Stimulated activated CD8-positive, alpha-beta memory T cell treated with anti-CD3 and anti-CD28 coated beads, Interleukin-15, amount 100 ng/mL, for 4 hours (primary cell): Measurements from ENCODE around the gene HBS1L.

ENCODE experiments used
- DNase-seq, 2 donors: peaks; one replicate each; pipeline ENCODE4 v3.0.0-alpha.2; 2020; ENCODE audit warnings: low read depth in 2 of 2

The HBS1L gene

DNA sequence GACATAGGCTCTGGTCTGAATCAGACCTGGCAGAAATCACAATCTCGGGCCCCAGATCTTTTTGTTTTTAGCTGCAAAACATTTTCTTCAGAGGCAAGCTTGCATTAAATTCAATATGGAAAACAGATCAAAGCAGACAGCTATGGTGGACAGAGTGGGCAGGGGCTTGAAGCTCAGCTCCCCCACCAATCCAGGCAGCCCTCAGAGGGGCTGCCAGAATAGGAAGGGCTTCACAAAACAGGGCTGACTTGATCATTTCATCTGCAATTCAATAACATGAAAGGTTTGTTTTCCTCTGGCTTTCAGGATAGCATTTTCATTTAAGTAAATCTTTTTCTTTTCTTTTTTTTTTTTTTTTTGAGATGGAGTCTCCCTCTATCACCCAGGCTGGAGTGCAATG is 55.5 kb downstream of the HBS1L start:
- DNase-seq, result no peak

DNA sequence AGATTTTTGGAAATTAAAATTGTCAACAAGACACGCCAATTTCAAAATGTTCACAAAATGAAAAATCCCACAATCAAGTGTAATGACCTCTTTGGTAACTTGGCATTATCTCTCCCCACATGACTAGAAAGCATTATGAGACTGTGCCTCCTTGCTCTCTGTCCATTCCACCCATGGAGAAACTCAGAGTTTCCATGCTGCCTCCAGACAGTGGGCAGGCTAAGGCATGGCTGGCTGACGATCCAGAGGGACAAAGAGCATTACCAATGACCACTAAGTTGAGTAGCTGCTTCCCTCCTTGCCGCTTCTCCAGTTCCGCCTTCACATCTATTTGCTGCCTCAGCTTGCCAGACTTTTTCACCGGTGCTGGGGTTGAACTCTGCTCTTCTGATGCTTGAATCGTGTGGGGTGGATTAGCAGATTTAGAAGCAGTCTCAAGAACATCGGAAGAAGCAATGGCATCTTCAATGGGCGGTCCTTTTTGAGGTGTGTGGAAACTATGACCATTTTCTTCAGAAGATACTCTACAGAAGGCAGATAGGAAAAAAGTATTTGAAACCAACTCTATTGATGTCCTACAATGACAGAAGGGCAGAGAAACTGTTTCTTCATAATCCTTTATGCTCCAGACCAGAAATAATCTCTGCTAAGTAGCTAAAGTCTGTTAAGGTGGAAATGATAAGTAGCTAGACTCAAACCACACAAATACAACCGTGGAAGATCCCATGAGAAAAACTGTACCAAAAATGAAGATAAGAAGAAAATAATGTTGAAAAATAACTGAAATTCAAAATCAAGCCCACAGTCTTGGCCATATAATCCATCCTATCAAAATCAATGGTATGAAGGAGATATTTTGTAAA is 57.3 kb downstream of the HBS1L start:
- no peak for DNase-seq

DNA sequence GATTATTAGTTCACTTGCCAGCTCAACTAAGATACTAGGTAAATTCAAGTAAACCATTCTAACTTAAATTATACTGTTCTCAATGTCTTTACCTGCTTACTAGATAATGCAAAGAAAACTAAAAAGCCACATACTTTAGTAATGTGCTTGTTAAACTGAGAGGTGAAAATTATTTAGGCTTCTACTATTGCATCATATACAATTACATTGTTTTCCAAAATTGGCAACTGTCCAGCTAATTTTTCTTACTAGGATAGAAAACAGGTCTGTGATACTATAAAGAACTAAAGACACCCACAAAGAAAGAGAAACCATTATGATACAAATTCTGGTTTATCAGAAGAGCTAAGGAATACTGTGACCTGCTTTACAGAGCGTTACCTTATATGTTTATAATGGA is 59.1 kb downstream of the HBS1L start:
- DNase-seq, result no peak

DNA sequence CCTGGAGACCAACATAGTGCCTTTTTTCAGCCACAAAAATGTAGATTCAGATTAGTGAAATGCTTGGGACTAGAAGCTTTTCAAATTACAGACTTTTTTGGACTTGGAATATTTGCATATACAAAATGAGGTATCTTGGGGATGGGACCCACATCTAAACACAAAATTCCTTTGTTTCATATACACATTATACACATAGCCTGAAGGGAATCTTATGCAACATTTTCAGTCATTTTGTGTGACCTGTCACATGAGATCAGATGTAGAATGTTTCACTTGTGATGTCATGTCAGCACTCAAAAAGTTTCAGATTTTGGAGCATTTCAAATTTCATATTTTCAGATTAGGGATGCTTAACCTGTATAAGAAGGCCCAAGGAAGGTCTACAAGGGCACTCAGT is 60.2 kb downstream of the HBS1L start:
- no peak for DNase-seq

DNA sequence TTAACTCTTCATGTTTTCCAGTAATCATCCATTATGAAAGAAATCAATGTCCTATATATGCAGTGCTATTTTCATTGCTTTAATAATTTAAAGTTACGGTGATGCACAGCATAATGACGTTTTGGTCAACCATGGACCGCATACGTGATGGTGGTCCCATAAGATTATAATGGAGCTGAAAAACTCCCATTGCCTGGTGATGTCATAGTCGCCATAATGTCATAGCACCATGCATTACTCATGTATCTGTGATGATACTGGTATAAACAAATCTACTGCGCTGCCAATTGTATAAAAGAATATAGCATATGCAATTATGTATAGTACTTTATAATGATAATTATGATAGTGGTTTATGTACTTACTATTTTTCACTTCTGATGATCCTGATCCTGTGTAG is 62.5 kb downstream of the HBS1L start:
- DNase-seq, result no peak

DNA sequence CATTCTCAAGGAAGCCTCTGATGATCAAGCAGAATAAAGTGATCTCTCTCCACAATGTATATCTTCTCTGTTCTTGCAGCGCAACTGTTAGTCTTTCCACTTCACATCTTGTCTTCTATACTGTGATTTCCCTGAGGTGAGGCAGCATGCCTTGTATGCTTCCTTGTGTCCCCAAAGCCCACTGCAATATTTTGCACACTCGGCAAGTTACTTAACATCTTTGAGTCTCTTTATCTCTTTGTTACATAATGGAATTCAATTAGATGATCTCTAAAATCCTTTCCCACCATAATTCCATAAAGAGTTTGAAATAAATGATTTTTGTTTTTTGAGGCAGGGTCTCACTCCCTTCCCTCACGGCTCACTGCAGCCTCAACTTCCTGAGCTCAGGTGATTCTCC is 64.4 kb downstream of the HBS1L start:
- no peak for DNase-seq

DNA sequence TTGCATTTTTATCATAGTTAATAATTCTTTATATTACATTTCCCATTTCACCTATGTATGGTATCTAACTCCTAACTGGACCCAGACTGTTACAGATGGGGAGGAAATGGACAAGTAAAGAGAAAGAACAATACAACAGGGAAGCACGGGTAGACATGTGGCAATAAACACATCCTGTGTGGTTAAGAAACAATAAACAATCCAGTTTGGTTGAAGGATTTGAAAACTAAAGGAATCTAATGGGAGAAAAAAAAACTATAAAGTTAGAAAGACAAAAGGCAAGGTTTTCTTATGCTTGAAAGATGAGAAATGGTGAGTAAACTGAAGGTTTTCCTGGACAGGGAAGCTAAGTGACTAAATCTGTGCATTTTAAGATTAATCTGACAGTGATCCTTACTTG is 69.8 kb downstream of the HBS1L start:
- no peak for DNase-seq

DNA sequence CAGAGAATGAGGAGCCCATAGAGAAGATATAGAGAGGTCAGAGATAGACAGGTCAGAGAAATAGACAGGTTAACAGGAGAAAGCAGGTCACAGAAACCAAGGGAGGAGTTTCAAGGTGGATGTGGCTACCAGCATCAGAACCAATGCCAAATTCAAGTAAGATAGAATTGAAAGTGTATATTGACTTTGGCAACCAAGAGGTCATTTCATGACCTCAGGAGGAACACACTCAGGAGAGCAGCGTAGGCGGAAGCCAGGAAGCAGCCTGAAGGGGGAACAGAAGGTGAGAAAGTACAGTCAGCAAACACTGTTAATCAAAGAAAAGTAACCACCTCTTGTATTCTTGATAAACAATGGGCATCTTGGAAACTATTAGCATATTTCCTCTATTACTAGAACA is 70.8 kb downstream of the HBS1L start:
- no peak for DNase-seq

DNA sequence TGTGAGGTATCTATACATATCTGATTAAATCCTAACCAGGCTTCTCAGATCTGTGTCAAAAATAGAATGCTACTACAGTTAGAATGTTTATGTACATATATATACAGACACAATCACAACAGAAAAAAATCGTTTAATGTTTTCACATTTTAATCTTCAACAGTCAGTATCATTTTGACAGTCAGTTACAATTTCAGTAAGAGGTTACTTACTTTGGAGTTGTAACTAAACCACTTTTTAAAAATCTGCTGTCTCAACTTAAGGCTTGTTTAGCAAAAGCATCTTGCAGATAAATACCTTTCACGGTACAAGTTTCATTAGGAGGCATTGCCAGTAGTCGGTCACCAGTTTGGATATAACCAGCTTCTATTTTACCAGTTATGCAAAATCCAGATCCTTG is 72.5 kb downstream of the HBS1L start:
- no peak for DNase-seq

DNA sequence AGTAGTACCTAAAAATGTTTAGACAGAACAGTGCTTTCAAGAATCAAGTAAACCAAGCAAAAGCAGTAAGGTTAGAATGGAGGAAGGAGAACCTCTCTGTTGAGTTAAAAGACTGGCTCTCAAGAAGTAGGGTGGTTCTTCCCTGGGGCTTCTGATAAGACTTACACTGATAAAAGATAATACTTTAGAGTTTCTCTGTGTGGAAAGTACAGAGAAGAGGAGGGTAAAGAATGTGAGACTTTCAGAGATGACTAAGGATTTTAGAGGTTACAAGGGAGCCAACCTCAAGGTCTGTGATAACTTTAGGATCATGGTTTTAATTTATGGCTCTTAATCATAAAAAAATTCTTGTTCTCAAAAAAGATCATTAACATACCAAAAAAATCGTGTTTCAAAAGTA is 73.8 kb downstream of the HBS1L start:
- DNase-seq, result no peak

DNA sequence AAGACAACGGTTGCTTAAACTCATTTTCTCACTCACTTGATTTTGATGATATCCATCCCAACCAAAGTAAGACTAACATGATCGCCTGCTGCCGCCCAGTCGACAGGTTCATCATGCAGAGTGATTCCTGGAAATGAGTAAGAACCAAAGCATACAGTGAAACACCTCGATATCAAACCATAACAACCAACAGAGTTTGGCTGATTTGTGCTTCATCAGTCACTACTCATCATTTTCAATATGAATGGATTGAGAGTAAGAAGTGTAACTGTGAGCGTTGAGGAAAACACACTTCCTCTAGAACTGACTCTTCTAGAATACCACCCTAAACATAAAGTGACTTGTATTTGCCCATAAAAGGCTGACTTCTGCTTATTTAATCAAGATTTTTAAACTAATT is 75.5 kb downstream of the HBS1L start:
- DNase-seq, result no peak

DNA sequence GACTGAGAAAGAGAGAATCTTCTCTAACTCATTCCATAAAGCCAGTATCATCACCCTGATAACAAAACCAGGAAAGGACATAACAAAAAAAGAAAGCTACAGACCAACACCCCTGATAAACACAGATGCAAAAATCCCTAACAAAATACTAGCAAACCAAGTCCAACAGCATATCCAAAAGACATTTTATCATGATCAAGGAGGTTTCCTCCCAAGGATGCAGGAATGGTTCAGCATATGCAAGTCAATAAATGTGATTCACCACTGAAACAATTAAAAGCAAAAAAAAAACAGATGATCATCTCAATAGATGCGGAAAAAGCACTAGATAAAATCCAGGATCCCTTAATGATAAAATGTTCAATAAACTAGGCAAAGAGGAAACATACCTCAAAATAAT is 80.3 kb downstream of the HBS1L start:
- no peak for DNase-seq

DNA sequence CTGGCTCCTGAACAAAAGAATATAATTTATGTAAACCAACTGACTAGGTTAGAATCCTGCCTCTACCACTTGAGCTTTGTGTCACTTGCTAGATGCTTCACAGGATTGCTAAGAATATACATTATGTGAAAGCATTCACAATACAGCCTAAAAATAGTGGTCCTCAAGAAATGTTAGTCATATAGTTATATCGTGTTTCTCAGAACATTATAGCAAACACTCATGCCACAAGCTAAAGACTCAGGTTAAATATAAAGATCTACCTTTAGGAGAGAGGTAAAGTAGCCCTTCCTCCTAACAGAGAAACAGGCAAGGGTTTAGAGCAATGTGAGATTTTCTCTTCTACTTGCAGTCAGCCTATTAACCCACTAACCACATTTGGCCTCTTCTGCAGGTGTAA is 86.9 kb downstream of the HBS1L start:
- DNase-seq, result no peak

DNA sequence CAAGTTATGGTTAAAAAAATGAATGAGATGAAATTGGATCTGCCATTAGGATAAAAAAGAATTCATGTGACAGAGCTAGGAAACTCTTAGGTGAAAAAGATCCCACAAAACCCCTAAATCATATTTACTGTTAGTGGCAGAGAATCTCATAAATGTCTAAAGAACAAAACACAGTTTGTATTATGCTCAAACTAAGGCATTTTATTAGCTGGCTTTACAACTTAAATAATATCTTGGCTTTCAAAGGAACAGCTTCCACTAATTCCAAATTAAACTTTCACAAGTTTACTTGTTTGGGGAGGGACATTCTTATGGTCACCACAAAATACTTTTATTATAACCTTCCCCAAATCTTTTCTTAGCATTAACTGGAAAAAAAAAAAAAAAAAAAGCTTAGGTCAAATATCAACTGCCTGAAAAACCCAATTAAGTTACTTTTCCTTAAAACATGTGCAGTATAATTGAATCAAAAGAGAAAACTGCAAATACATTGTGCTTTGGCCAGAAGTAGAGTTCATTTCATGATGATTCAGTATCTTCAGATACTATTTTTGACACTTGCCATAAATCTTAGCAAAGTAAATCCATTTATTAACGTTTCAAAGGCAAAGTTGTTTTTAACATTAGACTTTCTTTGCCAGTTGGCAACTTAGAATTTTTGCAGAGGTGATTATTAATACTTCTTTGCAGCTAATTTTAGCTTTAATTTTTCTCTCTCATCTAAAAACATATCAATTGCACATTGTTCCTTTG is 90.0 kb downstream of the HBS1L start:
- DNase-seq, result no peak

DNA sequence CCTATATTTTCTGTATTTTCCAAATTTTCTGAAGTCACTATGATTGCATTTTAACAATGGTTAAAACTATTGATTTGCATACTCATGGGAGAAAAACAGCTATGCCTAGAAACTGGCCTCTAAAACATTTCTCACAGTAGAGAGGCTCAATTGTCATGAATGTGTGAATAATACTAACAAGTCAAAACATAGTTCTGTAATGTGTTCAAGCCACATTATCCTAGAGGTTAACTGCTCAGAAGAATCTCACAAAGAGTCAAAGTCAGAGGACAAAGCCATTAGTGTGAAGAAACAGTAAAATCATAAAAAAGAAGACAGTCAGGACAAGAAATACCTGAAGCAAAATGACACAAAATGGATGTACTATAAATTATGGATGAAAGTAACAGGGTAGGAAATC is 92.2 kb downstream of the HBS1L start:
- no peak for DNase-seq

DNA sequence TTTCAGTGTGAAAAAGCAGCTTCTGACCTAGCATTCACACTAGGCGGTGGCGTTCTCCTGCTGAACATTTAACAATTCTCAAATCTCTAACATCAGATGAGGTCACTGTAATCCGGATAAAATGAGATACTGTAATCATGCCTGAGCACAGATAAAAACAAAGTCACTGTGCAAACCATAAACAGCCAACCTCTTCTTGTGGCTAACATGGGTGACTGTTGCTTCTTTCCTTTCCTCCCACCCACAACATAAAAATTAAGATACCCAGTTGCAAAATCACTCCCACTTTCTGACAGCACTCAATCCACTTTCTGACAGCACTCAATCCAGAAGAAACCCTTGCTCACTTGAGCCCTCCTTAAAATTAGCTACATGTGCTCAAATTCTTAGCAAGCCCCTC is 93.3 kb downstream of the HBS1L start:
- no peak for DNase-seq

DNA sequence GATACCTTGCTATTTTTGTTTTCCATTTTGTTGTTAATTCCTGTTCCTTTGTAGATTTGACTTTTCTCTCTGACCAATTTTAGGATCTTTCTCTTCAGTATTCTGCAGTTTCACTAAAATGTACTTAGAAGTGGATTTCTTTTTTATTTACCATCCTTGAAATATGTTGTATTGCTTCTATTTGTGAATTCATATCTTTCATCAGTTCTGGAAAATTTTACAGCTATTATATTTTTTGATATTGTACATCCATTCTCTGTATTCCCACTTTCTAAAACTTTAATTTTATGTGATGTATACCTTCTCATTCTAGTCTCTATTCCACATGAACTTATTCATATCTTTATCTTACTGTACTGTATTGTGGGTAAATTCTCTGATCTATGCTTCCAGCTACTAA is 95.0 kb downstream of the HBS1L start:
- no peak for DNase-seq

DNA sequence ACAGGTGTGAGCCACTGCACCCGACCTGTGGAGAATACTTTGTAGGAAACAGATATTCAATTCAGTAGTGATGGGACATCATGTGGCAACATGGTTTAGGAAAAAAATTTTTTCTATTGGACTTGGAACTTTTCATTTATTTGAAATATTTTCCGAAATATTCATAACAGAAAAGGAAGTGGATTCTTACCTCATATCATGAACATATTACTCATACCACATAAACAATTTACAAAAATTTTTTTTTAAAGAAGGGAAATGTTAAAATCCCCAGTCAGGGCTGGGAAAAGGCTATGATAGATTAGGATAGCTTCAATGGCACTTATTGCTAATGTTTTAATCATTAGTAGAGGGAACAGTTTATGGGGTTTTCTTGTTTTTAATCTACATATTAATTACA is 97.9 kb downstream of the HBS1L start:
- DNase-seq, result no peak

DNA sequence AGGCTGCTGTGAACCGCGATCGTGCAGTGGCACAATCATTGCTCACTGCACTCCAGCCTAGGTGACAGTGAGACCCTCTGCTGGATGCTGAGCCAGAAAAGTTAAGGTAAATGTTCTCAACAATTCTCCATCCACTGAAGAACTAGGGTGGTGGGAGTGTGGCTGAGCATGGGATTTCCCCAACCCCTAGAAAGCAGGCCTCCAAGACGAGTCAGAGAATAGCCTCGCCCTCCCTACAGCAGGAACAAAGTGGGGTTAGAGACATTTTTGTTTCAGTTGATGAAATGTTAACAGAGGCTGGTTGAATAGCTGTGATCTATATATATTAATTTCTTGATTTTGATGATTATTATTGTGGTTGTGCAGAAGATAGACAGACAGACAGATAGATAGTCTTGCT is 98.6 kb downstream of the HBS1L start:
- no peak for DNase-seq

DNA sequence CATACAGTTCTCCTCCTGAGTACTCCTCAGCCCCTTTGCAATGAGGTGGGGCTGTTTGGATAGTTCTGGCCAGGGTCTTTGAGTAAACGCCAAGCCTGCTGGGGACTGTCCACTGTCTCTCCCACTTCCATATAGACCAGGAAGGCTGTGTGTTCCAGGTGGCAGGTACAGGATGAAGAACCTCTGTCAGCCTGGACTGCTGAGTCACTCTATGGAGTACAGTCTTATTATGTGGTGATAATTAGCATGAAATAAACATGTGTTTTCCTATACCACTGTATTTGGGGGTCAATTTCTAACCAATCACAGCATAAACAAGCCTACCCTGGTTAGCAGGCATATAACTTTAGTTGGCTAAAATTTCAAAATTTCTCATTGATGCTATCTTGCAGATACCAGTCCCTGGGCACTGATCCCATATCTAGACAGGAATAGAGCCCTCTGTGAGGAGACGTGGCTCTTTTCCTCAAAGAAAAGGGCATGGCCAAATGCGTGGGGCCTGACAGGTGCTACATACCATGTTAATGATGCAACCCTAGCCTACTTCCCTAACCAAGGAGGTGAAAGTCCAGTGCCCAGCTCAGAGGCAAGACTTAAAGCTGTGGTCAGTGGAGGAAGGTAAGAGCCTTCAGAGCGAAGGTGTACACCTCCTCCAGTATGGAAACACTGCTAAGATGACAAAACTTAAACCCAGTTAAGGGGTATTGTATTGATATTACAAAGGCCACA is 100.2 kb downstream of the HBS1L start:
- DNase-seq, result no peak

DNA sequence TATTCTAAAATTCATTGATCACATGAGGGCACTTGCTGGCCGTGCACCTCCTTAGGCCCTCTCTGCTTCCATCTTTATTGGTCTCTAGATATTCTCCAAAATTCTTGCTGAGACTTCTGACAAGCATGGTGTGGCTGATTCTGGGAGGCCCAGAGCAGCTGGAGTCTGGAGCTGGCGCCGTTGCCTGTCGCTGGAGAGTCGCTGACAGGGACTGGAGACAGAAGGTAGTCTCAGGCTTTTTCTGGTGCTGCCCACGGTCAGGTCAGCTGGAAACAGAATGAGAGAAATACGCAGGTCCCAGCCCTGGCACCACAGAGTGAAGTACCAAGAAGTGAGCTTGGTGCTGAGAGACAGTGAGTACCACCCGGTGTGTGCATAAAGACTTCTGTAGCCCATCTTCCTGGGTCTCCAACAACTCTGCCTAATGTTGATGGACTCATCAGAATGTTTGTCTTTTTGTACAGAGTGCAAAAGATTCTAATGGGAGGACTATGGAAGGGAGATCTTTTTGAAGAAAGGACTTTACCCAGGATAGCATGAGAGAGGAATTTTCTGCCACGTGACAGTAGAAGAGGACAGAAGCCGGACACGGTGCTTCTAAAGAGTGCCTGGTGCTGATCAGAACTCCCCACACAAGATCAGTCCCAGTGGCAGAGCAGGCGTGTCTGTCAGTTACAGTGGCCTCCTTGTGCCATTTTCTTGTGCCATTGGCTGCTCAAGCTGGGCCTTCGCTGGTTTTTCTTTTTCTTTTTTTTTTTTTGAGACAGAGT is 102.9 kb downstream of the HBS1L start:
- no peak for DNase-seq

DNA sequence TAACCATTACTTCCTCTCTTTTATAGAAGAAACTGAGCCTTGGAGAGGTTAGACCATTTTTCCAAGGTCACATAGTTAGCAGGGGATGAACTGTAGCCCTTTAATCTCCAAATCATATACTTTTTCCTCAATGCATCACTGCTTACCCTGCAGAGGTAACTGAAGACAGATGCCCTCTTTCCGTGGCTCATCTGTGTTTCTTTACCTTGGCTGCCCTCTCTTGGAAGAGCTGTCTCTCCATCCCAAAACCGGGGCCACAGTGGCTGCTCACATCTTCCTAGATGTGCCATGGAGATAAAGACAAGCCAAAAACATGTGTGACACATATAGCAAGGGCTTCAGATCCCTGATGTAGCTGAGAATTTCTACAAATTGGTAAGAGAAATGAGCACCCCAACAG is 104.1 kb downstream of the HBS1L start:
- DNase-seq, result no peak
